IMR-90 (cell line): Measurements from ENCODE around the gene ZBTB44. TPM values are rescaled to one million over a fixed set of nuclear protein-coding genes. Genes with fewer than 3 reads are reported as not detected.

Experiments
- ATAC-seq: fragments of 200-7000 bp; cut with Tn5 transposase; 2 replicates; pipeline ENCODE4 v1.9.1; 2020; ENCODE audit warnings: low read depth, mild to moderate bottlenecking, moderate library complexity
- BruUV-seq: library from RNA; stranded (reverse); fragments of 400-500 nt; replicated peaks from 2 replicates; lab custom pipeline; 2021; lab: Mats Ljungman, UMichigan
- CTCF ChIA-PET: fragments of 300-600 bp; formaldehyde crosslinking; extraction: SDS; loops from one replicate; lab custom pipeline; 2021; ENCODE audit warnings: antibody characterized with exemption; lab: Yijun Ruan, JAX
- POLR2A ChIA-PET: fragments of 300-600 bp; sonication (Branson Sonifier 250); formaldehyde crosslinking; loops from one replicate; lab custom pipeline; 2022; ENCODE audit warnings: antibody characterized with exemption; ENCODE audit not compliant: unreplicated experiment; lab: Charles Lee
- DNase-seq: peaks from one replicate; pipeline ENCODE4 v3.0.0; 2013
- H2AFZ ChIP-seq: replicated peaks from 2 replicates; pipeline ENCODE3; 2013; ENCODE audit warnings: low read length, mild to moderate bottlenecking; ENCODE audit not compliant: poor library complexity
- H2AK5ac ChIP-seq: 2 replicates; pipeline ENCODE4 v1.6.1; 2013; ENCODE audit warnings: low read depth, low read length, inconsistent platforms
- H2AK9ac ChIP-seq: replicated peaks from 2 replicates; pipeline ENCODE3; 2013; ENCODE audit warnings: mild to moderate bottlenecking, low read depth, low read length, moderate library complexity; ENCODE audit not compliant: poor library complexity
- H2BK120ac ChIP-seq: 2 replicates; pipeline ENCODE4 v1.6.1; 2013; ENCODE audit warnings: low read depth, low read length, inconsistent platforms
- H2BK15ac ChIP-seq: 3 replicates; pipeline ENCODE4 v1.6.1; 2013; ENCODE audit warnings: low read depth, low read length, inconsistent platforms
- H2BK20ac ChIP-seq: 2 replicates; pipeline ENCODE4 v1.6.1; 2013; ENCODE audit warnings: low read depth, mild to moderate bottlenecking, inconsistent platforms, low read length, moderate library complexity
- H2BK5ac ChIP-seq: 2 replicates; pipeline ENCODE4 v1.6.1; 2013; ENCODE audit warnings: mild to moderate bottlenecking, low read depth, low read length, inconsistent platforms; ENCODE audit not compliant: poor library complexity, severe bottlenecking
- H3K14ac ChIP-seq: replicated peaks from 2 replicates; pipeline ENCODE4 v1.6.1; 2013; ENCODE audit warnings: low read depth, low read length, inconsistent platforms
- H3K18ac ChIP-seq: 2 replicates; pipeline ENCODE4 v1.6.1; 2013; ENCODE audit warnings: low read depth, low read length, control low read depth
- H3K23ac ChIP-seq: 2 replicates; pipeline ENCODE4 v1.6.1; 2013; ENCODE audit warnings: low read depth, low read length, inconsistent platforms
- H3K27ac ChIP-seq: 2 replicates; pipeline ENCODE4 v1.5.1; 2013; ENCODE audit warnings: mild to moderate bottlenecking, control low read depth, low read length; ENCODE audit not compliant: insufficient read depth
- H3K27me3 ChIP-seq: 2 replicates; pipeline ENCODE4 v1.6.1; 2013; ENCODE audit warnings: low read length; ENCODE audit not compliant: control insufficient read depth, insufficient read depth
- H3K36me3 ChIP-seq: 2 replicates; pipeline ENCODE4 v1.6.1; 2013; ENCODE audit warnings: low read length, mixed read lengths; ENCODE audit not compliant: control insufficient read depth, insufficient read depth
- H3K4ac ChIP-seq: 2 replicates; pipeline ENCODE4 v1.6.1; 2013; ENCODE audit warnings: low read depth, low read length, inconsistent platforms
- H3K4me1 ChIP-seq: 2 replicates; pipeline ENCODE4 v1.6.1; 2013; ENCODE audit warnings: low read length, mixed read lengths; ENCODE audit not compliant: control insufficient read depth, insufficient read depth
- H3K4me2 ChIP-seq: 2 replicates; pipeline ENCODE4 v1.6.1; 2013; ENCODE audit warnings: low read depth, mild to moderate bottlenecking, control low read depth, low read length, moderate library complexity
- H3K4me3 ChIP-seq: 2 replicates; pipeline ENCODE4 v1.5.1; 2013; ENCODE audit warnings: low read depth, mild to moderate bottlenecking, control low read depth, low read length, moderate library complexity; ENCODE audit not compliant: insufficient read depth
- H3K56ac ChIP-seq: 2 replicates; pipeline ENCODE4 v1.6.1; 2013; ENCODE audit warnings: low read length, inconsistent platforms; ENCODE audit not compliant: insufficient read depth; ENCODE audit errors: extremely low read depth
- H3K79me1 ChIP-seq, 2 experiments: 2 replicates each; pipeline ENCODE4 v1.6.1; 2013; ENCODE audit warnings: low read length in 2 of 2, inconsistent platforms in 1 of 2, low read depth in 1 of 2
- H3K9ac ChIP-seq: 2 replicates; pipeline ENCODE4 v1.6.1; 2013; ENCODE audit warnings: low read depth, low read length, control low read depth
- H3K9me1 ChIP-seq: 2 replicates; pipeline ENCODE4 v1.6.1; 2013; ENCODE audit warnings: low read length, inconsistent platforms; ENCODE audit not compliant: insufficient read depth
- H3K9me3 ChIP-seq: 2 replicates; pipeline ENCODE4 v1.6.1; 2013; ENCODE audit warnings: low read length; ENCODE audit not compliant: control insufficient read depth, insufficient read depth
- H4K20me1 ChIP-seq: 2 replicates; pipeline ENCODE4 v1.6.1; 2013; ENCODE audit warnings: low read length, inconsistent platforms; ENCODE audit not compliant: insufficient read depth
- H4K5ac ChIP-seq: 2 replicates; pipeline ENCODE4 v1.6.1; 2013; ENCODE audit warnings: mild to moderate bottlenecking, low read depth, low read length, control low read depth
- H4K8ac ChIP-seq, 2 experiments: 2 replicates each; pipeline ENCODE4 v1.6.1; 2013; ENCODE audit warnings: low read depth in 2 of 2, low read length in 2 of 2, control low read depth in 1 of 2, inconsistent platforms in 1 of 2
- H4K91ac ChIP-seq: 2 replicates; pipeline ENCODE4 v1.6.1; 2013; ENCODE audit warnings: low read depth, low read length, inconsistent platforms; ENCODE audit not compliant: insufficient read depth
- CTCF ChIP-seq: conservative IDR thresholded peaks from 2 replicates; pipeline ENCODE4 v1.5.1; 2012; ENCODE audit warnings: mild to moderate bottlenecking, low read depth, low read length, improper control_type of control experiment
- MAFK ChIP-seq: IDR thresholded peaks from 2 replicates; pipeline ENCODE4 v1.6.1; 2012; ENCODE audit warnings: low read depth, low read length, improper control_type of control experiment
- WGBS, 2 experiments: methylation state at CpG; one replicate each; pipeline versions ENCODE4 v1.1.5 to v1.1.7; 2013; ENCODE audit warnings: missing lambda C conversion rate in 2 of 2; ENCODE audit not compliant: insufficient read length in 1 of 2; ENCODE audit errors: extremely low coverage in 2 of 2; 5-methylcytosine and 5-hydroxymethylcytosine counted together
- dilution Hi-C: fragments of 300-500 bp; cut with HindIII; formaldehyde crosslinking; loops from one replicate; pipeline ENCODE4 v1.14.3; 2018; ENCODE audit warnings: low sequenced_read_pairs; ENCODE audit not compliant: unreplicated experiment
- in situ Hi-C: fragments of 300-500 bp; cut with MboI; formaldehyde crosslinking; loops from 3 replicates; pipeline ENCODE4 v1.14.3; 2019; ENCODE audit warnings: low sequenced_read_pairs, inconsistent platforms, mixed read lengths
- intact Hi-C: fragments of 100-400 bp; cut with micrococcal nuclease; formaldehyde crosslinking; loops from 2 replicates; pipeline ENCODE4 v1.10.0; 2022
- polyA plus RNA-seq, 3 experiments: library from polyadenylated mRNA; depleted of rRNA; stranded (reverse); fragments of >200 nt; gene quantifications; 2 replicates each; pipeline ENCODE4 v1.2.3, GENCODE V29; 2012; ENCODE audit warnings: low replicate concordance in 1 of 3
- total RNA-seq: library from RNA; depleted of rRNA; stranded (reverse); fragments of >200 nt; gene quantifications from 2 replicates; pipeline ENCODE4 v1.2.3, GENCODE V29; 2012

Gene ZBTB44
- total and polyA plus RNA-seq, 2 of the 4 experiments (the other 2 are of a cell fraction), result 6.9 to 23.3 TPM

DNA sequence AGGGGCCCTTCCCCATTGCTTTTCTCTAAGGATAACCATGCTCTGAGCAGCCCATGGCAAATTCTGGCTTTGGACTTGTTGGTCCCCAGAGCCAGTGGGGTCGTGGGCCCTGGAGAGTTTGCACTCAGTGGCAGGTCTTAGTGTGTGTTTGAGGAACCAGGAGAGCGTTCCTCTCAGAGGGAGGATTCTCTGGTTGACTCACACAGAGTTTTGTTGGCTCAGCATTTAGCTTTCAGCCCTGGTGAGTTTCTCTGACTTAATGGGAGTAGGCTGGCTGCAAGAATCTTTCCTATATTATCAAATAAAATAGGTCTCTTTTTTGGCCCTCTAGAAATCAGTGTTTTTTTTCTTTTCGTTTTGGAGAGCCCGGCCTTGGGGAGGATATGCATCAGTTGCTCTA is 134.2 kb downstream of the ZBTB44 start:
- POLR2A ChIA-PET, result no interaction called here
- peak; percentile 66 for ATAC-seq
- no peak overlapping the region for H3K14ac ChIP-seq

More for the DNA sequence above, 134.2 kb downstream of the ZBTB44 start:
- Histone ChIP-seq H3K4ac (no peak overlapping the region), H4K20me1 (no peaks in the 10 kb centered on the region), H3K56ac (no peak overlapping the region), H3K23ac (no peak overlapping the region), H4K8ac (no peak overlapping the region), H2BK15ac (no peak overlapping the region), H2AFZ (no peak overlapping the region), H3K27me3 (peaks cover 13% of the 10 kb centered on the region), H3K18ac (no peak overlapping the region), H3K36me3 (no peaks in the 10 kb centered on the region), H2BK120ac (no peak overlapping the region), H2AK9ac (no peak overlapping the region), H3K4me2 (no peak overlapping the region), H4K5ac (no peak overlapping the region), H3K79me1 (no peaks in the 10 kb centered on the region), H3K9me3 (no peaks in the 10 kb centered on the region), H3K9ac (no peak overlapping the region), H2AK5ac (no peak overlapping the region), H3K9me1 (no peaks in the 10 kb centered on the region), H3K4me3 (no peak overlapping the region), H3K27ac (no peak overlapping the region), H4K91ac (no peak overlapping the region), H2BK20ac (no peak overlapping the region), H2BK5ac (no peak overlapping the region), H3K4me1 (peaks cover 5% of the 10 kb centered on the region; the same call in 1 of the 2 replicates)
- dilution Hi-C loops (no loop called here), intact Hi-C loops (no loop called here), in situ Hi-C loops (no loop called here)
- CTCF ChIA-PET, result no interaction called here
- no peak for TF ChIP-seq CTCF
- peak; percentile 83 for TF ChIP-seq MAFK
- no CpG with 5 or more reads among the region's 4 CpGs for WGBS, 2 experiments
- peak; percentile 39 for DNase-seq
- no TSS peak for BruUV-seq
